ENCODE measurements around the gene DCST2. TPM values are rescaled to one million over a fixed set of nuclear protein-coding genes. Genes with fewer than 3 reads are reported as not detected.

DCST2 gene
- total and polyA plus RNA-seq, 10 of the 15 experiments (the other 5 are each of a cell fraction or from before 2014, with no cell fraction given): 0.33 to 0.41 (median 0.36) TPM; not detected in 7

DNA sequence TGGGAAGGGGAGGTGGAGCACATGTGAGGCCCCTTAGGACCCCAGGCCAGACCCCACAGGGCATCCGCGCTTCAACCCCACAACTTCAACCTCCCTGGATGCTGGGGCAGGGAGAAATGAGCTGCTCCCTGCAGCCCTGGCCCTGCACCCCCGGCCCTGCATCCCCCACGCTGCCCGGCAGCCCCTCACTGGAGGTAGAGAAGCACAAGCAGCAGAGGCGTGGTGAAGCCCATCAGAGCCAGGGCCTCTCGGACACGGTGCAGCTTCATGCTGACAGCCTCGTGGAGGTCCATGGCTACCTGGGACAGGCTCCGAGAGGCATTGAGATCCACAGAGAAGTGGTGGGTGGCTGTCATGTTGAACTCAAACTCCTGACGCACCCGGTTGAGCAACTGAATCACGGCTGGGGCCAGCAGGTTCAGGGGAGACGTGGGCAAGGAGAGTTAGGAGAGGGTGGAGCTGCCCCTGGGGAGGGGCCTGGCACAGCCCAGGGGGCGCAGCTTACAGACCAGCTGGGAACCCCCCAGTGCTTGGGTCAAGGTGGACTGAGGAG is 3.3 kb downstream of the DCST2 start:
- Histone ChIP-seq H3K9ac (ENCODE audit: control insufficient read depth, insufficient read depth, low read length) (no peak overlapping the region), H3K36me3 (ENCODE audit: control insufficient read depth in 2 of 2, insufficient read depth in 2 of 2, low read length in 1 of 2) (no peaks in the 10 kb centered on the region), H2AFZ (ENCODE audit: control insufficient read depth, low read depth, low read length) (no peak overlapping the region), H4K20me1 (ENCODE audit: control insufficient read depth, insufficient read depth) (no peaks in the 10 kb centered on the region), H3K79me2 (ENCODE audit: control insufficient read depth, insufficient read depth, low read length) (no peaks in the 10 kb centered on the region), H3K9me3 (replicated peaks; ENCODE audit: control insufficient read depth, insufficient read depth, low read length) (no peaks in the 10 kb centered on the region), H3K4me2 (ENCODE audit: control insufficient read depth, insufficient read depth) (no peak overlapping the region), H3K27me3 (replicated peaks in 1 of 2; ENCODE audit: control insufficient read depth in 2 of 2, insufficient read depth in 2 of 2, low read length in 1 of 2) (no peaks in the 10 kb centered on the region; a peak in 2 of 4 replicates), H3K4me1 (ENCODE audit: control insufficient read depth, insufficient read depth, low read length) (no peaks in the 10 kb centered on the region), H3K27ac (ENCODE audit: control insufficient read depth, insufficient read depth) (no peak overlapping the region), H3K4me3 (no peak overlapping the region)
- ATAC-seq (no peak), FAIRE-seq (no peak), DNase-seq (ENCODE audit: low read depth, low spot score) (no peak)
- RAD21 ChIA-PET (ENCODE audit: unreplicated experiment): no interaction called here
- BruUV-seq (replicated peaks): no TSS peak
- CTCF ChIA-PET: no interaction called here
- 37% methylated on average over 15 of the region's 15 CpGs for WGBS (ENCODE audit: insufficient coverage, insufficient replicate concordance, low lambda C conversion rate, missing lambda C conversion rate)
- SMC1A ChIA-PET (ENCODE audit: uncharacterized antibody, unreplicated experiment): interaction anchor here (0.7 kb wide), 1 partner anchor 14 kb away, joined by 3 read pairs; no protein-coding TSS in a partner anchor
- POLR2A ChIA-PET: no interaction called here
- TF ChIP-seq NBN (IDR thresholded peaks at IDR 0.05) (no peak), KLF5 (IDR thresholded peaks at IDR 0.05; ENCODE audit: partially characterized antibody) (no peak), EED (IDR thresholded peaks at IDR 0.05; ENCODE audit: low read depth) (no peak), RBBP5 (conservative IDR thresholded peaks at IDR 0.05) (no peak), MXI1 (IDR thresholded peaks at IDR 0.05; ENCODE audit: low read depth, low read length) (no peak), TARDBP (IDR thresholded peaks at IDR 0.05; ENCODE audit: borderline replicate concordance) (no peak), POLR2AphosphoS5 (IDR thresholded peaks at IDR 0.05; ENCODE audit: low read length) (no peak), TAF1 (IDR thresholded peaks at IDR 0.05; ENCODE audit: borderline replicate concordance, low read depth, low read length) (no peak)
- TF ChIP-seq, protein P1, sequence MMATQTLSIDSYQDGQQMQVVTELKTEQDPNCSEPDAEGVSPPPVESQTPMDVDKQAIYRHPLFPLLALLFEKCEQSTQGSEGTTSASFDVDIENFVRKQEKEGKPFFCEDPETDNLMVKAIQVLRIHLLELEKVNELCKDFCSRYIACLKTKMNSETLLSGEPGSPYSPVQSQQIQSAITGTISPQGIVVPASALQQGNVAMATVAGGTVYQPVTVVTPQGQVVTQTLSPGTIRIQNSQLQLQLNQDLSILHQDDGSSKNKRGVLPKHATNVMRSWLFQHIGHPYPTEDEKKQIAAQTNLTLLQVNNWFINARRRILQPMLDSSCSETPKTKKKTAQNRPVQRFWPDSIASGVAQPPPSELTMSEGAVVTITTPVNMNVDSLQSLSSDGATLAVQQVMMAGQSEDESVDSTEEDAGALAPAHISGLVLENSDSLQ (IDR thresholded peaks at IDR 0.05): no peak
- TF ChIP-seq, protein P2, sequence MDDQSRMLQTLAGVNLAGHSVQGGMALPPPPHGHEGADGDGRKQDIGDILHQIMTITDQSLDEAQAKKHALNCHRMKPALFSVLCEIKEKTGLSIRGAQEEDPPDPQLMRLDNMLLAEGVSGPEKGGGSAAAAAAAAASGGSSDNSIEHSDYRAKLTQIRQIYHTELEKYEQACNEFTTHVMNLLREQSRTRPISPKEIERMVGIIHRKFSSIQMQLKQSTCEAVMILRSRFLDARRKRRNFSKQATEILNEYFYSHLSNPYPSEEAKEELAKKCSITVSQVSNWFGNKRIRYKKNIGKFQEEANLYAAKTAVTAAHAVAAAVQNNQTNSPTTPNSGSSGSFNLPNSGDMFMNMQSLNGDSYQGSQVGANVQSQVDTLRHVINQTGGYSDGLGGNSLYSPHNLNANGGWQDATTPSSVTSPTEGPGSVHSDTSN (IDR thresholded peaks at IDR 0.05; ENCODE audit: insufficient replicate concordance, low read depth, low read length): no peak
- TF ChIP-seq, protein P3, sequence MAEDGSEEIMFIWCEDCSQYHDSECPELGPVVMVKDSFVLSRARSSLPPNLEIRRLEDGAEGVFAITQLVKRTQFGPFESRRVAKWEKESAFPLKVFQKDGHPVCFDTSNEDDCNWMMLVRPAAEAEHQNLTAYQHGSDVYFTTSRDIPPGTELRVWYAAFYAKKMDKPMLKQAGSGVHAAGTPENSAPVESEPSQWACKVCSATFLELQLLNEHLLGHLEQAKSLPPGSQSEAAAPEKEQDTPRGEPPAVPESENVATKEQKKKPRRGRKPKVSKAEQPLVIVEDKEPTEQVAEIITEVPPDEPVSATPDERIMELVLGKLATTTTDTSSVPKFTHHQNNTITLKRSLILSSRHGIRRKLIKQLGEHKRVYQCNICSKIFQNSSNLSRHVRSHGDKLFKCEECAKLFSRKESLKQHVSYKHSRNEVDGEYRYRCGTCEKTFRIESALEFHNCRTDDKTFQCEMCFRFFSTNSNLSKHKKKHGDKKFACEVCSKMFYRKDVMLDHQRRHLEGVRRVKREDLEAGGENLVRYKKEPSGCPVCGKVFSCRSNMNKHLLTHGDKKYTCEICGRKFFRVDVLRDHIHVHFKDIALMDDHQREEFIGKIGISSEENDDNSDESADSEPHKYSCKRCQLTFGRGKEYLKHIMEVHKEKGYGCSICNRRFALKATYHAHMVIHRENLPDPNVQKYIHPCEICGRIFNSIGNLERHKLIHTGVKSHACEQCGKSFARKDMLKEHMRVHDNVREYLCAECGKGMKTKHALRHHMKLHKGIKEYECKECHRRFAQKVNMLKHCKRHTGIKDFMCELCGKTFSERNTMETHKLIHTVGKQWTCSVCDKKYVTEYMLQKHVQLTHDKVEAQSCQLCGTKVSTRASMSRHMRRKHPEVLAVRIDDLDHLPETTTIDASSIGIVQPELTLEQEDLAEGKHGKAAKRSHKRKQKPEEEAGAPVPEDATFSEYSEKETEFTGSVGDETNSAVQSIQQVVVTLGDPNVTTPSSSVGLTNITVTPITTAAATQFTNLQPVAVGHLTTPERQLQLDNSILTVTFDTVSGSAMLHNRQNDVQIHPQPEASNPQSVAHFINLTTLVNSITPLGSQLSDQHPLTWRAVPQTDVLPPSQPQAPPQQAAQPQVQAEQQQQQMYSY (CRISPR knock-in tag; IDR thresholded peaks at IDR 0.05): no peak
- intact Hi-C loops (cut with micrococcal nuclease; ENCODE audit: unreplicated experiment): no loop called here
- in situ Hi-C loops (cut with MboI): no loop called here
